GF-D8 (cell line): ENCODE data around the gene TPP1.

Experiments
- DNase-seq: peaks from one replicate; lab custom pipeline; 2025; lab: John Stamatoyannopoulos, UW

The TPP1 gene

GRCh38 chr11:6587360-6587953, 31.8 kb downstream of the TPP1 start:
- DNase-seq: no peak

- no peak for DNase-seq
These were observed 32.5 kb downstream of the TPP1 start for GRCh38 chr11:6586434-6587359.

DNA sequence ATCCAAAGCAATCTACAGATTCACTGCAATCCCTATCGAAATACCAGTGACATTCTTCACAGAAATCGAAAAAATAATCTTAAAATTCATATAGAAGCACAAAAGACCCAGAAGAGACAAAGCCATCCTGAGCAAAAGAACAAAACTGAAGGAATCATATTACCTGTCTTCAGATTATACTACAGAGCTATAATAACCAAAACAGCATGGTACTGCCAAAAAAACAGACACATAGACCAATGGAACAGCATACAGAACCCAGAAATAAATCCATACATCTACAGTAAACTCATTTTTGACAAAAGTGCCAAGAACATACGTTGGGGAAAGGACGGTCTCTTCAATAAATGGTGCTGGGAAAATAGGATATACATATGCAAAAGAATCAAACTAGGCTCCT, 34.7 kb downstream of the TPP1 start:
- DNase-seq: no peak

GRCh38 chr11:6583584-6583983, 35.6 kb downstream of the TPP1 start:
- DNase-seq: no peak

GRCh38 chr11:6579681-6580080, 39.5 kb downstream of the TPP1 start:
- DNase-seq: no peak

DNA sequence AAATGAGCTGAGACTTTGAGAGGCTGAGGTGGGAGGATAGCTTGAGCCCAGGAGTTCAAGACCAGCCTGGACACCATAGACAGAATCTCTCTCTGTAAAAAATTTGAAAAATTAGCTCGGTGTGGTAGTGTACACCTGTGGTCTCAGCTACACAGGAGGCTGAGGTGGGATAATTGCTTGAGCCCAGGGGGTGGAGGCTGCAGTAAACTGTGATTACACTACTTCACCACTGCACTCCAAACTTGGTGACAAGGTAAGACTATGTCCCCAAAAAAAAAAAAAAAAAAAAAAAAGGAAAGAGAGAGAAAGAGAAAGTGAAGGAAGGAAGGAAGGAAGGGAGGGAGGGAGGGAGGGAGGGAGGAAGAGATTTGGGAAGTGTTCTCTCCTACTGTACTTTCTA, 41.1 kb downstream of the TPP1 start:
- DNase-seq: no peak

DNA sequence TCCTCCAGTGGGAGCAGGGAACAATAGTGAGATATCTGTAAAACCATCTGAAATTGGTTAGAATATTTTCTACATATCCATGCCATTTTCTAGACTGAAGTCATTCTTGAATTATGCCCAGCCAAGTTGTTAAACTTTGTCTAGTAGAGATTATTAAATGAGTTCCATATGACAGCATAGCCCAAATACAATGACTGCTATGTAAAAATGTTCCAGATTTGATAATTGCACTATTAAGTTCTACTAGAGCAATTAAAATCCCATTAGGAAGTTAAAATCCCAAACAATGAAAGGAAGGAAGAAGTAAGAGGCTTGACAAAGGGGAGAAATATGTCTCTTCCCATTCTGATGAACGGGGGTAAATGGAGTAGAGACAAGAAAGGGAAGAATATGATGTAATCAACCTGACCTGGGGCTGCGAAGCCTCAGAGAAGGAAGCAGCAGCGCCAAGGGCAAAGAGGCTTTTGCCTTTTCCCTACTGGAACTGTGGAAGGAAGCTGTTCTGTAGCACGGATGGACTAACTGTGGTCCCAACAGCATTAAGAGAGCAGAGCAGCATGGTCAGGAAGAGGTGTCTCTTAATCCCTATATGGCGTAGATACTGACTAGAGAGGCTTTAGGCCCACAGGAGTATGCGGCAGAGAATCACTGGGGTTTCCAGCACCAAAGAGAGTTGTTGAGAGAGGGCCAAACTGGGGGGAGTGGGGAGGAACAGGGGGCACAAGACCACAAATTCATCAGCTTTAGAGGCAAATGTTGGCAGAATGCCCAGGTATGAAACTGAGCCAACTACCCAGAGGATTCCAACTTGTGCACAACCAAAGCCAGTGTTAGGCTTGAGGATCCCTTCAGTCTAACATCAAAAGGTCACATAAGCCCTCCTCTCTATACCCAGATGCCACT, 42.5 kb downstream of the TPP1 start:
- DNase-seq: no peak

- no peak for DNase-seq
These were observed 44.2 kb downstream of the TPP1 start for GRCh38 chr11:6574816-6575715.

DNA sequence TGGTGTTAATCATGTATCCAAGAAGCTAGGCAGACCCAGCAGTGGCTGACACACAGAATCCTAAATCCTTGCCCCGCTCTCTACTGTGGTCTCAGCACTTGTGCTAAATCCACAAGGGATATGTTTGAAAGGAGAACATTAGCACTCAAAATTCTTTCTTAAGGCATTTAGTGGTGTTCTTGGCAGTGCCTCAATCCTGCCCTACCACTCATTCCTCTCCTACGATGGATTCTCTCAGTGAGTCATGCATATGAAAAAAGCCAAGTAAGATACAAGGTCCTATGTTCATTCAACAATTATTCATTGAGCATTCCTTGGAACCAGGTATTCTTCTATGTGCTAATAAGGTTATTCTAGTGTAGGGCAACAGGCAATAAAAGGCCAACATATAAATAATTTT, 47.0 kb downstream of the TPP1 start:
- DNase-seq: no peak

GRCh38 chr11:6571434-6572008, 47.7 kb downstream of the TPP1 start:
- DNase-seq: no peak

DNA sequence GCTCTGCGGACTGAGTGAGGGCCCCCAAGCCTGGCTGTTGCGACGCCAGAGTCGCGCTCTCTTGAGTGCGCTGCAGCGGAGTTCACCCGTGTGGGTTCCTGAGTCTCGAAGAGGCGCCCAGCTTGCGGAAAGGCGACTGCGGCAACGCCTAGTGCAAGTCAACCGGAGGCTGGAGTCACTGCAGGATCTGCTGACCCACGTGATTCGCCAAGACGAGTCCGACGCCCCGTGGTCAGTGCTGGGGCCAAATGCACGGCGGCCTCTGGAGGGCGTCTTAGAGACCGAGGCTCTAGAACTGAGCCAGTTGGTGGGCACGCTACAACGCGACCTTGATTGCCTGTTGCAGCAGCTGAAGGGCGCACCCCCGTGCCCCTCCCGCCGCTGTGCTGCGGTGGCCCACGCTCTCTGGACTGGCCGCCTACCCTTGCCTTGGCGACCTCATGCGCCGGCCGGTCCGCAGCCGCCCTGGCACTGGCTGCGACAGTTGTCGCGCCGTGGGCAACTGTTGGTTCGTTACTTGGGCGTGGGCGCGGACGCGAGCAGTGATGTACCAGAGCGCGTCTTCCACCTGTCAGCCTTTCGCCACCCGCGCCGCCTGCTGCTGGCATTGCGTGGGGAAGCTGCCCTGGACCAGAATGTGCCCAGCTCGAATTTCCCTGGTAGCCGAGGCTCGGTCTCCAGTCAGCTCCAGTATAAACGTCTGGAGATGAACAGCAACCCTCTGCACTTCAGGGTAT, 48.4 kb downstream of the TPP1 start:
- no peak for DNase-seq

- no peak for DNase-seq
These were observed 49.5 kb downstream of the TPP1 start for GRCh38 chr11:6569706-6570105.

- DNase-seq: no peak
These were observed 50.9 kb downstream of the TPP1 start for GRCh38 chr11:6568191-6568918.

DNA sequence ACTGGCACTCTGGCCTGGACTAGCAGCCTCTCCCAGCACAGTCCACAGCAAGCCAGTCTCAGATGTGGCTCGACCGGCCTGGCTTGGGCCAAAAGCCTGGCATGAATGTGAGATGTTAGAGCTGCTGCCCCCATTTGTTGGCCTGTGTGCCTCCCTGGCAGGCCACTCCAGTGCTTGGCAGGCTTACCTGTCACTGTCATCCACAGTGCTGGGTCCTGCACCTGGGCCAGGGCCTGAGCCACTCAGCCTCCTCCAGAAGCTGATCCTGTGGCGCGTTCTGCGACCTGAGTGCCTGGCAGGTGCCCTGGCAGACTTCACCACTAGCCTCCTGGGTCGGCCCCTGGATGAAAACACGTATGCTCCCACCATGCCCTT, 51.9 kb downstream of the TPP1 start:
- DNase-seq: no peak

GRCh38 chr11:6566704-6567370, 52.4 kb downstream of the TPP1 start:
- DNase-seq: no peak

DNA sequence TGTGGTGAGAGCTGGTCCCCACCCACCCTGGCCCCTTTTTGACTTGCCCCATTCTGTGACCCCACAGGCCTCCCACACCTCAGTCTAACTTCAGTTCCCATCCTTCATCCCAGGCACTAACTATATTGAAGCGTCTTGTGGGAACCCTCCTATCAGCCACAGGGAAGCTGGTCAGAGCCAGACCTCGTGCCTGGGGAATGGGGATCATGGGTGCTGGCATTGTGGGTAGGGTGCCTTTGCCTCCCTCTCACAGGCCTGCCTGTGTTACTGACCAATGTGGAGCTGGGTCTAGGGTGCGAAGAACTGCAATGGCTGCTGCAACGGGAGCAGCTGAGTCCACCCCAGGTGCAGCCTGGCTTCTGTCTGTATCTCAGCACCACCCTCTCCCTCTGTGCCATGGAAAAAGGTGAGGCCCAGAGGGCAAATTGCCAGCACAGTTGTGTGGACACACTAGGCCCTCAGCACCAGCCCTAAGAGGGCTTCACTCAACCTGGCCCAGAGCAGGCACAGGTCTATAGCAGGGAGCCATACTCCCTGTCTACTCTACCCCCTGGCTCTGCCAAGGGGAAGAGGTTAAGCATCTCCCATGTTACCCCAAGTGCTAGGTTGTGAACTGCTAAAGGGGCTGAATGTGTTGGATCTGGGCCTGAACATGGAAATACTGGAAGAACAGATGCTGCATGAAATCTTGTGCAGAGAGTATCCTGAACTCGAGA, 53.1 kb downstream of the TPP1 start:
- DNase-seq: no peak

- no peak for DNase-seq
These were observed 53.9 kb downstream of the TPP1 start for GRCh38 chr11:6565325-6565724.

- no peak for DNase-seq
These were observed 55.6 kb downstream of the TPP1 start for GRCh38 chr11:6563667-6564066.
